Prostate gland (tissue), 2 donors: ENCODE measurements around the gene FERMT1. TPM values are rescaled to one million over a fixed set of nuclear protein-coding genes. Genes with fewer than 3 reads are reported as not detected.

Source experiments
- DNase-seq: peaks from one replicate; pipeline ENCODE4 v3.0.0-alpha.2; 2019; ENCODE audit warnings: low spot score
- H3K27ac ChIP-seq, 2 donors: fragments of 200-600 bp; sonication (generic); 2 replicates each; pipeline ENCODE4 v1.5.1; 2017 to 2019
- H3K27me3 ChIP-seq: fragments of 200-600 bp; sonication (generic); replicated peaks from 2 replicates; pipeline ENCODE4 v1.5.1; 2019; ENCODE audit not compliant: insufficient read depth
- H3K36me3 ChIP-seq, 2 donors: fragments of 200-600 bp; sonication (generic); 1 replicate in 1 of 2; 2 replicates in 1 of 2; pipeline versions ENCODE4 v1.5.1 to v1.8.1; 2017 to 2019
- H3K4me1 ChIP-seq: fragments of 200-600 bp; sonication (generic); replicated peaks from 2 replicates; pipeline ENCODE4 v1.5.1; 2019
- H3K4me3 ChIP-seq, 2 donors: fragments of 200-600 bp; sonication (generic); 2 replicates each; pipeline ENCODE4 v1.5.1; 2017 to 2019
- H3K9me3 ChIP-seq: fragments of 200-600 bp; sonication (generic); 2 replicates; pipeline ENCODE4 v1.5.1; 2017
- POLR2A ChIP-seq: fragments of 450-650 bp; IDR thresholded peaks from one replicate; pipeline ENCODE4 v1.6.1; 2016; ENCODE audit warnings: antibody characterized with exemption, mild to moderate bottlenecking
- POLR2AphosphoS5 ChIP-seq: sonication (generic); formaldehyde crosslinking; IDR thresholded peaks from one replicate; pipeline ENCODE4 v1.6.1; 2017; ENCODE audit warnings: antibody characterized with exemption
- WGBS: methylation state at CpG from one replicate; pipeline ENCODE4 v1.1.5; 2018; 5-methylcytosine and 5-hydroxymethylcytosine counted together
- intact Hi-C: fragments of 100-400 bp; cut with DNase I; formaldehyde crosslinking; loops from one replicate; pipeline ENCODE4 v1.14.2; 2022
- total RNA-seq, 2 donors: library from RNA; depleted of rRNA; stranded (reverse); fragments of >200 nt; gene quantifications; one replicate each; pipeline ENCODE4 v1.1.0, GENCODE V29; 2016
- TF ChIP-seq, protein P1 (sequence below), 4 experiments: fragments of 200-600 bp in 2 of 4; fragments of 450-650 bp in 2 of 4; sonication (generic) in 2 of 4; IDR thresholded peaks; 1 replicate in 3 of 4; 2 replicates in 1 of 4; pipeline ENCODE4 v1.5.1; 2016 to 2019; ENCODE audit warnings: antibody characterized with exemption in 4 of 4, mild to moderate bottlenecking in 2 of 4, moderate library complexity in 2 of 4

Gene FERMT1
- total RNA-seq, 2 donors from 2014 or later: 9.0 to 14.0 TPM

DNA sequence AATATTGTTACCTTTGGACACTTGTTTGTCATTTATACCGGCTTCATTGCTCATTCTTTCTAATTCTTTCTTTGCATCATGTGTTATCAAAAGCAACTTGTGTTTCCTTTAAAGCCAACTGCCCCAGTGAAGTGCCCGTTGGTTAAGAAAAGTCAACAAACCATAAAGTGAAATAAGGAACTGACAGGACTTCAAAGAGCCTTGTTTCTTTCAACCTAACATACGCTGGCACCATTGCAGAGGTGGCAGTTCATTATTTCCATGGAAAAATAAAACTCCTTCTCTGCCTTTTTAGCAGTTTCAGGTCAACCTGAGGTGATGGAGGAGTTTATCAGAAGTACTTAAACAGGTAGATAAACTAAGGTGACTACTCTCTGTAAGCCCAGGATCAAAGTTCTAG, 28.8 kb downstream of the FERMT1 start:
- Histone ChIP-seq H3K9me3 (no peaks in the 10 kb centered on the region), H3K27ac (peak overlapping the region in 1 of 2 donors; percentile 4), H3K36me3 (no peaks in the 10 kb centered on the region), H3K27me3 (no peaks in the 10 kb centered on the region), H3K4me1 (no peaks in the 10 kb centered on the region), H3K4me3 (no peak overlapping the region)
- intact Hi-C loops: no loop called here
- no peak for DNase-seq
- TF ChIP-seq POLR2A (no peak), POLR2AphosphoS5 (peak; percentile 29)
- TF ChIP-seq, protein P1, sequence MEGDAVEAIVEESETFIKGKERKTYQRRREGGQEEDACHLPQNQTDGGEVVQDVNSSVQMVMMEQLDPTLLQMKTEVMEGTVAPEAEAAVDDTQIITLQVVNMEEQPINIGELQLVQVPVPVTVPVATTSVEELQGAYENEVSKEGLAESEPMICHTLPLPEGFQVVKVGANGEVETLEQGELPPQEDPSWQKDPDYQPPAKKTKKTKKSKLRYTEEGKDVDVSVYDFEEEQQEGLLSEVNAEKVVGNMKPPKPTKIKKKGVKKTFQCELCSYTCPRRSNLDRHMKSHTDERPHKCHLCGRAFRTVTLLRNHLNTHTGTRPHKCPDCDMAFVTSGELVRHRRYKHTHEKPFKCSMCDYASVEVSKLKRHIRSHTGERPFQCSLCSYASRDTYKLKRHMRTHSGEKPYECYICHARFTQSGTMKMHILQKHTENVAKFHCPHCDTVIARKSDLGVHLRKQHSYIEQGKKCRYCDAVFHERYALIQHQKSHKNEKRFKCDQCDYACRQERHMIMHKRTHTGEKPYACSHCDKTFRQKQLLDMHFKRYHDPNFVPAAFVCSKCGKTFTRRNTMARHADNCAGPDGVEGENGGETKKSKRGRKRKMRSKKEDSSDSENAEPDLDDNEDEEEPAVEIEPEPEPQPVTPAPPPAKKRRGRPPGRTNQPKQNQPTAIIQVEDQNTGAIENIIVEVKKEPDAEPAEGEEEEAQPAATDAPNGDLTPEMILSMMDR (IDR thresholded peaks at IDR 0.05): no peak
- 30% methylated on average over 3 of the region's 3 CpGs for WGBS

- 85% methylated on average over 8 of the region's 8 CpGs for WGBS
- H3K27me3 ChIP-seq: no peaks in the 10 kb centered on the region
- TF ChIP-seq POLR2A: no peak
- TF ChIP-seq, protein P1 (IDR thresholded peaks at IDR 0.05): no peak
- intact Hi-C loops: no loop called here
- H3K27ac ChIP-seq: no peak overlapping the region
- no peak overlapping the region for H3K4me3 ChIP-seq
- H3K36me3 ChIP-seq: no peaks in the 10 kb centered on the region
- DNase-seq: no peak
- no peaks in the 10 kb centered on the region for H3K9me3 ChIP-seq
- H3K4me1 ChIP-seq: no peaks in the 10 kb centered on the region
Observed at GRCh38 chr20:6091661-6092060, 31.2 kb downstream of the FERMT1 start.

- Histone ChIP-seq H3K4me1 (no peaks in the 10 kb centered on the region), H3K9me3 (no peaks in the 10 kb centered on the region), H3K36me3 (no peaks in the 10 kb centered on the region), H3K4me3 (no peak overlapping the region), H3K27ac (no peak overlapping the region), H3K27me3 (no peaks in the 10 kb centered on the region)
- intact Hi-C loops: no loop called here
- TF ChIP-seq, protein P1 (IDR thresholded peaks at IDR 0.05): no peak
- TF ChIP-seq POLR2AphosphoS5: peak; percentile 30
- 46% methylated on average over 2 of the region's 2 CpGs for WGBS
- DNase-seq: peak; percentile 34
Observed at GRCh38 chr20:6086868-6087267, 36.0 kb downstream of the FERMT1 start.

GRCh38 chr20:6083926-6084325, 38.9 kb downstream of the FERMT1 start:
- Histone ChIP-seq H3K4me3 (no peak overlapping the region), H3K36me3 (no peaks in the 10 kb centered on the region), H3K27me3 (no peaks in the 10 kb centered on the region), H3K9me3 (no peaks in the 10 kb centered on the region), H3K4me1 (no peaks in the 10 kb centered on the region), H3K27ac (no peak overlapping the region)
- TF ChIP-seq POLR2A: no peak
- TF ChIP-seq, protein P1 (IDR thresholded peaks at IDR 0.05): no peak
- no peak for TF ChIP-seq POLR2AphosphoS5
- 83% methylated on average over 9 of the region's 9 CpGs for WGBS
- intact Hi-C loops: no loop called here
- DNase-seq: no peak

- no peaks in the 10 kb centered on the region for H3K4me1 ChIP-seq
- no peaks in the 10 kb centered on the region for H3K36me3 ChIP-seq
- H3K4me3 ChIP-seq: no peak overlapping the region
- DNase-seq: no peak
- TF ChIP-seq POLR2AphosphoS5 (no peak), POLR2A (no peak)
- TF ChIP-seq, protein P1 (IDR thresholded peaks at IDR 0.05): no peak
- intact Hi-C loops: no loop called here
- WGBS: 70% methylated on average over 2 of the region's 2 CpGs
- no peaks in the 10 kb centered on the region for H3K27me3 ChIP-seq
- no peaks in the 10 kb centered on the region for H3K9me3 ChIP-seq
- no peak overlapping the region for H3K27ac ChIP-seq
Observed at GRCh38 chr20:6081236-6081635, 41.6 kb downstream of the FERMT1 start.
